Esophagus muscularis mucosa (tissue), 3 donors: ENCODE results near the gene CXXC4.

Source experiments
- POLR2A ChIP-seq: fragments of 450-650 bp; IDR thresholded peaks from one replicate; pipeline ENCODE4 v1.6.1; 2017; ENCODE audit warnings: antibody characterized with exemption, moderate library complexity, mild to moderate bottlenecking, low read depth
- TF ChIP-seq, protein P1 (sequence below), 3 experiments: fragments of 200-600 bp in 2 of 3; fragments of 450-650 bp in 1 of 3; sonication (generic) in 2 of 3; IDR thresholded peaks; one replicate each; pipeline ENCODE4 v1.5.1; 2017 to 2019; ENCODE audit warnings: antibody characterized with exemption in 3 of 3, mild to moderate bottlenecking in 2 of 3, moderate library complexity in 1 of 3

GRCh38 chr4:104519588-104519987, 24.9 kb upstream of the CXXC4 start:
- TF ChIP-seq, protein P1, sequence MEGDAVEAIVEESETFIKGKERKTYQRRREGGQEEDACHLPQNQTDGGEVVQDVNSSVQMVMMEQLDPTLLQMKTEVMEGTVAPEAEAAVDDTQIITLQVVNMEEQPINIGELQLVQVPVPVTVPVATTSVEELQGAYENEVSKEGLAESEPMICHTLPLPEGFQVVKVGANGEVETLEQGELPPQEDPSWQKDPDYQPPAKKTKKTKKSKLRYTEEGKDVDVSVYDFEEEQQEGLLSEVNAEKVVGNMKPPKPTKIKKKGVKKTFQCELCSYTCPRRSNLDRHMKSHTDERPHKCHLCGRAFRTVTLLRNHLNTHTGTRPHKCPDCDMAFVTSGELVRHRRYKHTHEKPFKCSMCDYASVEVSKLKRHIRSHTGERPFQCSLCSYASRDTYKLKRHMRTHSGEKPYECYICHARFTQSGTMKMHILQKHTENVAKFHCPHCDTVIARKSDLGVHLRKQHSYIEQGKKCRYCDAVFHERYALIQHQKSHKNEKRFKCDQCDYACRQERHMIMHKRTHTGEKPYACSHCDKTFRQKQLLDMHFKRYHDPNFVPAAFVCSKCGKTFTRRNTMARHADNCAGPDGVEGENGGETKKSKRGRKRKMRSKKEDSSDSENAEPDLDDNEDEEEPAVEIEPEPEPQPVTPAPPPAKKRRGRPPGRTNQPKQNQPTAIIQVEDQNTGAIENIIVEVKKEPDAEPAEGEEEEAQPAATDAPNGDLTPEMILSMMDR (IDR thresholded peaks at IDR 0.05): no peak
- TF ChIP-seq POLR2A: no peak
